CD14-positive monocyte (primary cell): ENCODE results near the gene TRAPPC12. TPM values are rescaled to one million over a fixed set of nuclear protein-coding genes. Genes with fewer than 3 reads are reported as not detected.
A peak's percentile ranks its signal among the peaks of the same experiment; 100 is the strongest.

Experiments
- DNase-seq, 3 donors: peaks; one replicate each; pipeline ENCODE4 v3.0.0-alpha.2; 2011 to 2022
- H2AFZ ChIP-seq: 2 replicates; pipeline ENCODE4 v1.6.0; 2012; ENCODE audit warnings: mild to moderate bottlenecking, low read depth, low read length, inconsistent platforms; ENCODE audit not compliant: insufficient read depth, poor library complexity, severe bottlenecking
- H3K27ac ChIP-seq, 2 donors: 1 replicate in 1 of 2; 2 replicates in 1 of 2; pipeline ENCODE4 v1.5.1; 2012 to 2013; ENCODE audit warnings: low read length in 2 of 2, control low read depth in 1 of 2, inconsistent platforms in 1 of 2, low read depth in 1 of 2, mild to moderate bottlenecking in 1 of 2
- H3K27me3 ChIP-seq, 2 donors: one replicate each; pipeline versions ENCODE4 v1.6.0 to v1.6.1; 2011 to 2013; ENCODE audit warnings: low read length in 2 of 2; ENCODE audit not compliant: control insufficient read depth in 2 of 2, insufficient read depth in 2 of 2
- H3K36me3 ChIP-seq, 2 donors: replicated peaks in 1 of 2; 1 replicate in 1 of 2; 2 replicates in 1 of 2; pipeline versions ENCODE4 v1.5.1 to v1.6.1; 2012 to 2013; ENCODE audit warnings: low read length in 2 of 2, control low read depth in 1 of 2, inconsistent platforms in 1 of 2, mild to moderate bottlenecking in 1 of 2; ENCODE audit not compliant: insufficient read depth in 2 of 2, control insufficient read depth in 1 of 2
- H3K4me1 ChIP-seq, 2 donors: 1 replicate in 1 of 2; 2 replicates in 1 of 2; pipeline versions ENCODE4 v1.5.1 to v1.6.1; 2012 to 2013; ENCODE audit warnings: low read length in 2 of 2, control low read depth in 1 of 2, inconsistent platforms in 1 of 2, mild to moderate bottlenecking in 1 of 2, moderate library complexity in 1 of 2; ENCODE audit not compliant: insufficient read depth in 2 of 2, control insufficient read depth in 1 of 2
- H3K4me2 ChIP-seq: replicated peaks from 2 replicates; pipeline ENCODE3; 2012; ENCODE audit warnings: low read length, moderate library complexity, mild to moderate bottlenecking; ENCODE audit not compliant: poor library complexity, severe bottlenecking; ENCODE audit errors: extremely low read depth
- H3K4me3 ChIP-seq, 3 experiments: fragments of 200-600 bp in 1 of 3; sonication (generic) in 1 of 3; replicated peaks in 1 of 3; 1 replicate in 2 of 3; 2 replicates in 1 of 3; pipeline ENCODE4 v1.5.1; 2011 to 2013; ENCODE audit warnings: low read length in 3 of 3, mild to moderate bottlenecking in 3 of 3, control low read depth in 2 of 3, low read depth in 2 of 3, inconsistent platforms in 1 of 3, moderate library complexity in 1 of 3
- H3K79me2 ChIP-seq: 2 replicates; pipeline ENCODE4 v1.6.0; 2012; ENCODE audit warnings: mild to moderate bottlenecking, control low read depth, inconsistent platforms, low read length, moderate library complexity; ENCODE audit not compliant: insufficient read depth
- H3K9ac ChIP-seq: 2 replicates; pipeline ENCODE4 v1.6.0; 2017; ENCODE audit warnings: low read length, mild to moderate bottlenecking; ENCODE audit not compliant: insufficient read depth, poor library complexity, severe bottlenecking
- H3K9me3 ChIP-seq, 2 donors: replicated peaks in 1 of 2; 1 replicate in 1 of 2; 2 replicates in 1 of 2; pipeline versions ENCODE4 v1.5.1 to v1.6.1; 2012 to 2013; ENCODE audit warnings: low read length in 2 of 2, control low read depth in 1 of 2; ENCODE audit not compliant: control insufficient read depth in 1 of 2, insufficient read depth in 1 of 2
- H4K20me1 ChIP-seq: 2 replicates; pipeline ENCODE4 v1.6.0; 2012; ENCODE audit warnings: mild to moderate bottlenecking, low read length, control low read depth, moderate library complexity; ENCODE audit not compliant: insufficient read depth
- H3K27ac Mint-ChIP-seq, 7 donors: one replicate each; pipeline ENCODE4 v1.8.0; 2020; ENCODE audit warnings: mild to moderate bottlenecking in 7 of 7, mixed read lengths in 7 of 7, moderate library complexity in 6 of 7, inconsistent platforms in 2 of 7
- H3K27me3 Mint-ChIP-seq, 3 donors: one replicate each; pipeline ENCODE4 v1.8.0; 2021 to 2022; ENCODE audit warnings: low read depth in 3 of 3, mild to moderate bottlenecking in 3 of 3, mixed read lengths in 3 of 3, moderate library complexity in 3 of 3, inconsistent platforms in 1 of 3
- H3K36me3 Mint-ChIP-seq, 2 donors: one replicate each; pipeline ENCODE4 v1.8.0; 2020; ENCODE audit warnings: mixed read lengths in 2 of 2, inconsistent platforms in 1 of 2, mild to moderate bottlenecking in 1 of 2
- H3K4me1 Mint-ChIP-seq: one replicate; pipeline ENCODE4 v1.8.0; 2020; ENCODE audit warnings: mild to moderate bottlenecking, mixed read lengths
- H3K4me3 Mint-ChIP-seq, 2 donors: one replicate each; pipeline ENCODE4 v1.8.0; 2020; ENCODE audit warnings: mild to moderate bottlenecking in 2 of 2, mixed read lengths in 2 of 2, moderate library complexity in 1 of 2
- H3K9me3 Mint-ChIP-seq, 7 donors: one replicate each; pipeline ENCODE4 v1.8.0; 2020 to 2022; ENCODE audit warnings: mixed read lengths in 7 of 7, mild to moderate bottlenecking in 6 of 7, moderate library complexity in 6 of 7, inconsistent platforms in 2 of 7
- CTCF ChIP-seq: fragments of 200-600 bp; IDR thresholded peaks from one replicate; pipeline ENCODE4 v1.8.0; 2022; ENCODE audit warnings: antibody characterized with exemption, mild to moderate bottlenecking
- WGBS: methylation state at CpG from one replicate; pipeline ENCODE4 v1.1.5; 2013; ENCODE audit warnings: missing lambda C conversion rate; ENCODE audit not compliant: insufficient coverage; 5-methylcytosine and 5-hydroxymethylcytosine counted together
- intact Hi-C, 2 donors: fragments of 100-400 bp; cut with micrococcal nuclease; formaldehyde crosslinking; loops; one replicate each; pipeline versions ENCODE4 v1.15.0 to v1.15.1; 2023
- polyA plus RNA-seq, 3 donors: library from polyadenylated mRNA; depleted of rRNA in 1 of 3; unstranded in 2 of 3; stranded (reverse) in 1 of 3; fragments of 300-500 nt in 2 of 3; fragments of >200 nt in 1 of 3; fragmentation: Illumina TruSeq in 2 of 3; gene quantifications; 1 replicate in 2 of 3; 2 replicates in 1 of 3; pipeline ENCODE4 v1.2.3, GENCODE V29; 2012 to 2021

TRAPPC12 gene
- polyA plus RNA-seq, 3 donors, result 26.6 to 72.1 (median 44.7) TPM

- no peak for DNase-seq
- no peak overlapping the region for H3K9ac ChIP-seq
- no peaks in the 10 kb centered on the region for H3K27me3 ChIP-seq
- H3K4me2 ChIP-seq, result no peak overlapping the region
- peaks cover 18% of the 10 kb centered on the region for H4K20me1 ChIP-seq
- H3K4me1 ChIP-seq, result no peaks in the 10 kb centered on the region
- no peaks in the 10 kb centered on the region for H3K4me1 Mint-ChIP-seq
- no peak overlapping the region for H3K27ac ChIP-seq
- intact Hi-C loops, result no loop called here
- TF ChIP-seq CTCF, result no peak
- H3K9me3 ChIP-seq, result no peaks in the 10 kb centered on the region
- H3K36me3 ChIP-seq, result peaks cover 65 to 94% of the 10 kb centered on the region in 2 donors
- H2AFZ ChIP-seq, result no peak overlapping the region
- no peak overlapping the region for H3K4me3 Mint-ChIP-seq
- peaks cover 4% of the 10 kb centered on the region for H3K79me2 ChIP-seq
- no peak overlapping the region for H3K4me3 ChIP-seq
- no peaks in the 10 kb centered on the region for H3K27me3 Mint-ChIP-seq
- WGBS, result 93% methylated on average over 16 of the region's 19 CpGs
- H3K36me3 Mint-ChIP-seq, result peaks cover 86 to 95% of the 10 kb centered on the region in 2 donors
- peaks cover 0 to 3% (median 0%) of the 10 kb centered on the region in 7 donors for H3K9me3 Mint-ChIP-seq
- H3K27ac Mint-ChIP-seq, result no peak overlapping the region
Measured at GRCh38 chr2:3421580-3421979, 42.1 kb downstream of the TRAPPC12 start.

GRCh38 chr2:3422161-3422779 is 42.8 kb downstream of the TRAPPC12 start:
- H3K4me1 Mint-ChIP-seq, result no peaks in the 10 kb centered on the region
- no peak overlapping the region for H2AFZ ChIP-seq
- no peaks in the 10 kb centered on the region for H3K27me3 Mint-ChIP-seq
- H3K9me3 ChIP-seq, result no peaks in the 10 kb centered on the region
- no peak overlapping the region for H3K4me2 ChIP-seq
- no peaks in the 10 kb centered on the region for H3K27me3 ChIP-seq
- peak overlapping the region in 2 of 7 donors; percentile 4 to 8 for H3K27ac Mint-ChIP-seq
- intact Hi-C loops, result no loop called here
- peaks cover 68 to 96% of the 10 kb centered on the region in 2 donors for H3K36me3 ChIP-seq
- H3K4me3 Mint-ChIP-seq, result no peak overlapping the region
- no peak overlapping the region for H3K4me3 ChIP-seq
- peaks cover 88 to 96% of the 10 kb centered on the region in 2 donors for H3K36me3 Mint-ChIP-seq
- TF ChIP-seq CTCF, result no peak
- DNase-seq, result no peak
- H3K9me3 Mint-ChIP-seq, result peaks cover 0 to 3% (median 0%) of the 10 kb centered on the region in 7 donors
- H3K27ac ChIP-seq, result no peak overlapping the region
- H3K4me1 ChIP-seq, result no peaks in the 10 kb centered on the region
- H3K79me2 ChIP-seq, result peaks cover 3% of the 10 kb centered on the region
- H3K9ac ChIP-seq, result no peak overlapping the region
- peaks cover 18% of the 10 kb centered on the region for H4K20me1 ChIP-seq
- 97% methylated on average over 13 of the region's 16 CpGs for WGBS
